GM12891 (cell line): ENCODE data around the gene RNASEH2A.
"Not testable (repeated sequence)": the region's sequence is repeated elsewhere in the genome, so short reads cannot be mapped to it uniquely, and the experiment has no call there.

Experiments used
- DNase-seq: peaks from one replicate; pipeline ENCODE4 v3.0.0; 2011; ENCODE audit warnings: low spot score; ENCODE audit not compliant: insufficient read length
- FAIRE-seq: peaks from 2 replicates; lab custom pipeline; 2011; peaks lifted over from hg19 to GRCh38; lab: Jason Lieb, UNC
- PAX5 ChIP-seq: IDR thresholded peaks from 2 replicates; pipeline ENCODE4 v1.6.1; 2011; ENCODE audit warnings: low read length, moderate library complexity, mild to moderate bottlenecking; ENCODE audit not compliant: insufficient read depth, severe bottlenecking
- POLR2A ChIP-seq: IDR thresholded peaks from 2 replicates; pipeline ENCODE4 v1.6.1; 2011; ENCODE audit warnings: low read depth, low read length, control low read depth
- POLR2AphosphoS5 ChIP-seq: IDR thresholded peaks from 2 replicates; pipeline ENCODE4 v1.6.1; 2011; ENCODE audit warnings: low read depth, low read length, control low read depth
- POU2F2 ChIP-seq: IDR thresholded peaks from 2 replicates; pipeline ENCODE4 v1.6.1; 2011; ENCODE audit warnings: low read depth, mild to moderate bottlenecking, control low read depth, low read length, moderate library complexity
- SPI1 ChIP-seq: IDR thresholded peaks from 2 replicates; pipeline ENCODE4 v1.6.1; 2011; ENCODE audit warnings: low read depth, low read length, control low read depth
- TAF1 ChIP-seq: IDR thresholded peaks from 2 replicates; pipeline ENCODE4 v1.6.1; 2011; ENCODE audit warnings: low read depth, low read length, control low read depth

RNASEH2A gene

DNA sequence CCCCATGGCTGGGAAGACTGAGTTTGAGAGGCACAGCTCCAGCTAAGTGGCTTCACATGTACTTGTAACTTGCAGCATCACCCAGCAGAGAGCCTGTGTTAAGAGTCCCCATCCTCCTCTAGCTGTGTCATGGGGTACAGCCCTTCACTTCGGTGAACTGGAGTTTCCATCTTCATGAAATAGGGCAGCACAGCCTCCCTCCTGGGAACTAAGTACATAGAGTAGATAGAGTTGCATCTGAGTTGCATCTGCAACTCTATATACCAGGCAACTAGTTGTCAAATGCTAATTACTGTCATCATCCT, 6.0 kb upstream of the RNASEH2A start:
- TF ChIP-seq POLR2AphosphoS5, result no peak
- no peak for TF ChIP-seq SPI1
- no peak for TF ChIP-seq POLR2A
- no peak for TF ChIP-seq PAX5
- TF ChIP-seq POU2F2, result no peak
- TF ChIP-seq TAF1, result no peak
- DNase-seq (no peak), FAIRE-seq (no peak)

GRCh38 chr19:12800923-12801465, 5.4 kb upstream of the RNASEH2A start:
- no peak for FAIRE-seq
- TF ChIP-seq POLR2A, result no peak
- no peak for TF ChIP-seq SPI1
- TF ChIP-seq TAF1, result no peak
- no peak for TF ChIP-seq PAX5
- TF ChIP-seq POLR2AphosphoS5, result no peak
- TF ChIP-seq POU2F2, result no peak
- DNase-seq, result no peak

DNA sequence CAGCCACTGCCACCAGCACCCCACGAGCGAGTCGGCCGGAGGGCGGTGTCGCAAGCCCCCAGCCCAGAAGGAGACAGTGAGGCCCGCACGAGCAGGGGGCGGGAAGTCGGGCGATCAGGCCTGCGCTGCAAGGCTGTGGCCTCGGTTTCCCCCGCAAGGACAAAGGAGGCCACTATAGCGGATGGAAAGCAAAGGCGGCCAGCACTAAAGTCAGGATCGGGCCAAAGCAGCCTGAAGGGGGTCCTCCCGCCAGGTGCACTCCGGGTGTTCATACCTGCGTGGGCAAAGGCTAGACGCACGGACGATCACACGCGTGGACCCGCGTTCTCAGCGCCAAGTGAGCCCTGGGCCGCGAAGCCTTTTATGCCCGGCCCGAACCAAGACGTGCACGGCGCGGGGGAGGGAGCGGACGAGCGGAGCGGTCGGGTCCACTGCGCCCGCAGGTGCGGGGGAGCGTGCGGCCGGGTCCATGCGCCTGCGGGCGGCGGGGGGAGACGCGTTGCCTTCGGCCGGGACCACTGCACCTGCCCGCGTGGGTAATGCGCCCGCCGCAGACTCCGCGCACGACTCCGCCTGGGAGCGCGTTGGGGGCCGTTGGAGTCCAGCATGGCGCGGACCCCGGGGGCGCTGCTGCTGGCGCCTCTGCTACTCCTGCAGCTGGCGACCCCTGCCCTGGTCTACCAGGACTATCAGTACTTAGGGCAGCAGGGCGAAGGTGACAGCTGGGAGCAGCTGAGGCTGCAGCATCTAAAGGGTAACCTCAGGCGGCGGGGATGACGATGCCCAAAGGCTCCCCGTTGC, 4.7 kb upstream of the RNASEH2A start, which contains the start of the genes PRDX2 and THSD8:
PRDX2 (minus strand) TSS at position 335 of the 801 bp plus-strand sequence. CDS start 539 bp downstream, outside the sequence.
THSD8 (plus strand) TSS at position 604 of the 801 bp plus-strand sequence; CDS start at position 607, 3 bp downstream.
- FAIRE-seq (peak; percentile 79), DNase-seq (peak; percentile 71)
- TF ChIP-seq PAX5, result no peak
- no peak for TF ChIP-seq POU2F2
- TF ChIP-seq TAF1, result 0 out of 2 replicates have a peak, but pooled peaks have one; percentile 59
- TF ChIP-seq POLR2AphosphoS5, result peak; percentile 91
- TF ChIP-seq SPI1, result no peak
- peak; percentile 96 for TF ChIP-seq POLR2A

- TF ChIP-seq PAX5 (no peak), SPI1 (no peak), TAF1 (no peak), POLR2AphosphoS5 (no peak), POLR2A (no peak), POU2F2 (no peak)
- FAIRE-seq (no peak), DNase-seq (no peak)
Observed at GRCh38 chr19:12802267-12803106, 3.9 kb upstream of the RNASEH2A start.

GRCh38 chr19:12804051-12804450, 2.3 kb upstream of the RNASEH2A start:
- no peak for DNase-seq
- FAIRE-seq, result no peak
- TF ChIP-seq PAX5 (no peak), POU2F2 (no peak), POLR2A (no peak), POLR2AphosphoS5 (no peak), TAF1 (no peak), SPI1 (no peak)

GRCh38 chr19:12815088-12815487, 8.7 kb downstream of the RNASEH2A start:
- FAIRE-seq (no peak), DNase-seq (no peak)
- TF ChIP-seq PAX5 (no peak), SPI1 (no peak), TAF1 (no peak), POLR2A (no peak), POU2F2 (no peak), POLR2AphosphoS5 (no peak)

DNA sequence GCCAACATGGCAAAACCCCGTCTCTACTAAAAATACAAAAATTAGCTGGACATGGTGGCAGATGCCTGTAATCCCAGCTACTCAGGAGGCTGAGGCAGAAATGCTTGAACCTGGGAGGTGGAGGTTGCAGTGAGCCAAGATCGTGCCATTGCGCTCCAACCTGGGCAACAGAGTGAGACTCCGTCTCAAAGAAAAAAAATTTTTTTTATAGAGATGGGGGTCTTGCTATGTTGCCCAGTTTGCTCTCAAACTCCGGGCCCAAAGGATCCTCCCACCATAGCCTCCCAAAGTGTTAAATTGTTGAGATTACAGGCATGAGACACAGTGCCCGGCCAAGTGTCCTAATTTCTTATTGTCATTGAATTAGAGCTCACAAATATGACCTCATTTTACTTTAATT, 10.8 kb downstream of the RNASEH2A start:
- DNase-seq, FAIRE-seq: not testable (repeated sequence)

- DNase-seq, FAIRE-seq: not testable (repeated sequence)
Observed at GRCh38 chr19:12817810-12818209, 11.4 kb downstream of the RNASEH2A start.

GRCh38 chr19:12821761-12822160, 15.4 kb downstream of the RNASEH2A start:
- FAIRE-seq (no peak), DNase-seq (no peak)
- no peak for TF ChIP-seq POLR2AphosphoS5
- TF ChIP-seq SPI1, result no peak
- TF ChIP-seq POLR2A, result no peak
- TF ChIP-seq PAX5, result no peak
- TF ChIP-seq POU2F2, result no peak
- no peak for TF ChIP-seq TAF1
